Fibroblast of villous mesenchyme (primary cell): ENCODE measurements around the gene CADM1. TPM values are rescaled to one million over a fixed set of nuclear protein-coding genes. Genes with fewer than 3 reads are reported as not detected.

Source experiments
- DNase-seq: peaks from one replicate; pipeline ENCODE4 v3.0.0-alpha.2; 2010; ENCODE audit warnings: low read depth
- H3K4me3 ChIP-seq: 2 replicates; pipeline ENCODE4 v1.5.1; 2011; ENCODE audit warnings: low read depth, mild to moderate bottlenecking, low read length
- total RNA-seq: library from RNA; depleted of rRNA; stranded (reverse); fragments of >200 nt; gene quantifications from 2 replicates; pipeline ENCODE4 v1.2.3, GENCODE V29; 2012
- TF ChIP-seq, protein P1 (sequence below): IDR thresholded peaks from 2 replicates; pipeline ENCODE4 v1.5.1; 2012; ENCODE audit warnings: low read depth, mild to moderate bottlenecking, low read length; ENCODE audit not compliant: insufficient read depth

CADM1 gene
- total RNA-seq, 1 donor: 9.1 TPM

DNA sequence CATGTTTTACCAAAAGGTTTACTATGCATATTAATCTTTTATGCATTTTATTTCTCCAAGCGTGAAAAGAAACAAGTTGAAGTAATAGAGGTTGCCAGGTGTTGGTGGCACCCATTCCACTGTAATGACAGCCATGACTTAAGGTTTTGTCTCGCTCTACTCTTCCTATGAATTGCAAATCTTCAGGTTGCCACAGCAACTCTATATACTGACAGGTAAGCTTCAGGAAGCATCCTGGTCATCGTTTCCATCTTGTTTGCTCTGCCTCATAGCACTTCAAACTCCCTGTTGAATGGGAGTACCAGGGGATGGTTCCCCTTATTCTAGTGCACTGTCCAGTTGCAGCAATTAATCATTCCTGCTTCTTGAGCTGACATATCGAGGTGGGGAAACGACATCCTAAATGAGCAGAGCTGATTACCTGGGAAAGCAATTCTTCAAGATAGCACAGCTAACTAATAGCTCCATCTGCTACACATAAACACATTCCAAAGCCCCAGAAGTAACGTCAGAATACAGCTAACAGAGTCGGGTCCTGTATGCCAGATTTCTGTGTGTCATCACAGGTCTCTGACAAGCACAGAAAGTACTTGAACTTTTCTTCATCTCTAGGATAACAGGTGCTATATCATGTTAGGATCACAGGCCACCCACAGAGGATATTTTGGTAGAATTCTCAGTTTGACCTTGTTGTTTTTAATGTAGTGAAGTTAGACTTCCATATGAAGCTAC is 80.3 kb downstream of the CADM1 start:
- TF ChIP-seq, protein P1, sequence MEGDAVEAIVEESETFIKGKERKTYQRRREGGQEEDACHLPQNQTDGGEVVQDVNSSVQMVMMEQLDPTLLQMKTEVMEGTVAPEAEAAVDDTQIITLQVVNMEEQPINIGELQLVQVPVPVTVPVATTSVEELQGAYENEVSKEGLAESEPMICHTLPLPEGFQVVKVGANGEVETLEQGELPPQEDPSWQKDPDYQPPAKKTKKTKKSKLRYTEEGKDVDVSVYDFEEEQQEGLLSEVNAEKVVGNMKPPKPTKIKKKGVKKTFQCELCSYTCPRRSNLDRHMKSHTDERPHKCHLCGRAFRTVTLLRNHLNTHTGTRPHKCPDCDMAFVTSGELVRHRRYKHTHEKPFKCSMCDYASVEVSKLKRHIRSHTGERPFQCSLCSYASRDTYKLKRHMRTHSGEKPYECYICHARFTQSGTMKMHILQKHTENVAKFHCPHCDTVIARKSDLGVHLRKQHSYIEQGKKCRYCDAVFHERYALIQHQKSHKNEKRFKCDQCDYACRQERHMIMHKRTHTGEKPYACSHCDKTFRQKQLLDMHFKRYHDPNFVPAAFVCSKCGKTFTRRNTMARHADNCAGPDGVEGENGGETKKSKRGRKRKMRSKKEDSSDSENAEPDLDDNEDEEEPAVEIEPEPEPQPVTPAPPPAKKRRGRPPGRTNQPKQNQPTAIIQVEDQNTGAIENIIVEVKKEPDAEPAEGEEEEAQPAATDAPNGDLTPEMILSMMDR: no peak
- H3K4me3 ChIP-seq: no peak overlapping the region
- DNase-seq: no peak

DNA sequence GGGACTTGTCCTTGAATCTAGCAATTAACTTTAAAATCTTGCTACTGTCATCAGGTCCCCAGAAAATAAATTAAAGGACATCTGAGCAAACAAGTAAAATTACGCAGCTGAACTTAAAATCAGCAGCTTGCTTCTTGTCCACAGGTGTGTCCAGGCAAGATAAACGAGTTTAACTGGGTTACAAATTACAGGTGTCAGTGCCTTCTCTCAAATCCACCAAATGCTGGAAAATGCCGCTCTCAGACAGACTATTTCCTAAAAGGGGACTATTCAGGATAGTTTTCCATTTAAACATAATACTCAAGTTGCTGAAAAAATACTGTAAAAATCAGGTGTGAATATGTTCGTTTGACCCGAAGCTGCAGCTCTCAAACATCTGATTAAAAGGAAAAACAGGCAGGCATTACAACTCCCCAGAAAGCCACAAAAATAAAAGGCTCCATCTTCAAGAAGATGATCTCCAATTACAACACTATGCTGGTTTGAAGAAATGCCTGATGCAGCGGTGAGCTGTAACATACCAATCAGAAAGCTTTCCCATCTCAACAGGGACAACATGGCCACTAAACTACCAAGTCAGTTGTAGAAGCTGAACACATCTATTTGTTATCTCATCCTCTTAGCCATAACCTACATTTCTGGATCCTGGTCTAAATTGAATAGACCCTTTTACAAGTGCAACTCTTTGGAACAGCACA is 82.1 kb downstream of the CADM1 start:
- no peak for DNase-seq
- H3K4me3 ChIP-seq: no peak overlapping the region
- TF ChIP-seq, protein P1: no peak

DNA sequence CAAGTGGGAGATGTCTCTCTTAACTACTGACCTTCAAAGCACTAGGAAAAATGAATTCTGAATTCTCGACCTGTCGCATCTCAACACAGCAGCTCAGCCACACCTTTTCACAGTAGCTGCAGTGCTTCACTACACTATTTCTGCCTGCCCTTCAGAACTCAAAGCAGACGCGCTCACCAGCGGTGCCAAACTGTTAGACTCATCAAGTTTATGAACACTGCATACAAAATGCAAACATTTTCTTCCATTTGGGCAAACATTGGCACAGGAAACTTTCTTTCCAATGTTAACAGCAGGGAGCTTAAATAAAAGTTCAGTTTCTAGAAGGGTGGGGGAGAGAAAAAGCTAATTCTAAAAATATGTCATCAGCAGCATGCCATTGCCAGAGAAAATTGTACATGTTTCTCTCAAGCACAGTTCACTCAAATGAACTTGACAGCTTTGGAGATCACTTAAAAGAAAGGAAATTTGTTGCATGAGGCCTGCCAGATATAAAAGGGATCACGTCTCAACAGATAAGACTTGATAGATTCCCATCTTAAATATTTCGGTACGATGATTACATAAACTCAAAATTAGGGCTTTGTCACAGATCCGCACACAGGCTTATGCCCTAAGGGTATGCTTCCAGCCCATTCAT is 82.7 kb downstream of the CADM1 start:
- no peak overlapping the region for H3K4me3 ChIP-seq
- DNase-seq: no peak
- TF ChIP-seq, protein P1: no peak

DNA sequence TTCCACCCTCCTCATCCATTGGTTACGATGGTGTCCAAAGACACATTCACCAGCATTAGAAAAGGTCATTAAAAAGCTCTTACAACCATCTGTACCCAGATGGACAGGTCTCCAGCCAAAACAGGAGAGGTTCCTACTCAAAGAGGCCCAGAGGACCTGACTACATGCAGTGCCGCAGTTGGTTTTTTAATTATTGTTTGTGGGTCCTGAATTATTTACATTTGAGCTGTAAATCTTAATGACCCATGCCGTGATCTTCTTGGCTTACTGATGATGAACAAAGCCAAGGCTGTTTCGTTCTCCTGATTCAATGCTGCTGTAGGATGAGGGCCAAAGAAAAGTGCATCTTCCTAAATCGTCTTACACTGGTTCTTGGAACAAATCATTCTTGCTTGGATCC is 83.7 kb downstream of the CADM1 start:
- H3K4me3 ChIP-seq: no peak overlapping the region
- DNase-seq: no peak
- TF ChIP-seq, protein P1: no peak

DNA sequence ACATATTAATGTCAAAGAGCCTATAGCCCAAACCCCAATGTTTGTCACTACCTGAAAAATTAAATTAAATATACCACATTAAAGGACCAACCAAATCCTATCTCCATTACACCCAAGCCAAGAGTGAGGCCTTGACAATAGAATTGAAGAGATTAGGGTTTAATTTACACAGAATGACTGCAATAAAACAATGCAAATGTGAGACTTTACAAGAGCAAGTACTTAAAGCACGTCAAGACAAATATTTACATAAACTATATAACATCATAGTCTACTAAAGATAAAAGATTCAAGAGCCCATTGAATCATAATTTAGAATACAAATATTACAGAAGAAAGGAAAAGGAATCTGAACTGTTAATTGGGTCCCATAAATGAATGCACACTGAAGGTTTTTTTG is 85.6 kb downstream of the CADM1 start:
- DNase-seq: no peak
- no peak overlapping the region for H3K4me3 ChIP-seq
- TF ChIP-seq, protein P1: no peak

DNA sequence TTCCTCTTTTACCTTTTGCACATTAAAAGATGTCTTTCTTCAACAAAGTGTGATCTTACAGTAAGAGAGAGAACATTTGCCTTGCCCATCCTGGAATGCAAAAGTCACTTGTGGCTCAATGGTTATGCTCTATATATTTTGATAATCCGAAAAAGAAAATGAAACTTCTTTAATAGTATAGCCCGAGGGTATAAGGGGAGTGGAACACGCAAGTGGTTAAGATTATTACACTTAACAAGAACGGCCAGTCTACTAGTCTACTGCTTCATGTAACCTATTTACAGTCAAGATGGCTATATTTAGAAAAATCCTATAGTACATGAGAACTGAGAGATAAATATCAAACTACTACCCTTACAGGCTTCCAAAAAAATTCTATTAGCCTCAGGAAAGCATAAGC is 86.1 kb downstream of the CADM1 start:
- no peak for DNase-seq
- H3K4me3 ChIP-seq: no peak overlapping the region
- TF ChIP-seq, protein P1: no peak
